ENCODE measurements around the gene MRPL24.
"Not testable (repeated sequence)": the region's sequence is repeated elsewhere in the genome, so short reads cannot be mapped to it uniquely, and the experiment has no call there.

Gene MRPL24

DNA sequence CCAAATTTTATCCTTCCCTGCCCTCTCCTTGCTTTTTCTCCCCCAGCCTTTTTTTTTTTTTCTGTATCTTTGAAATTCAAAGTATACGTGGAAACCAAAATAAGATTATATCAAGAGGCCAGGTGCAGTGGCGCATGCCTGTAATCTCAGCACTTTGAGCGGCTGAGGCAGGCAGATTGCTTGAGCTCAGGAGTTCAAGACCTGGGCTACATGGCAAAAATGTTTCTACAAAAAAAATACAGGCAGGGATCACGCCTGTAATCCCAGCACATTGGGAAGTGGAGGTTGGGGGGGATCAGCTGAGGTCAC, 19.9 kb upstream of the MRPL24 start (continued):
- no peak for TF ChIP-seq ZNF670 (tag by site-specific recombination; IDR thresholded peaks at IDR 0.05; ENCODE audit: low read depth)
- no peak for TF ChIP-seq ZNF24 (tag by site-specific recombination; IDR thresholded peaks at IDR 0.05)
- no peak for TF ChIP-seq ZNF510 (tag by site-specific recombination; IDR thresholded peaks at IDR 0.05; ENCODE audit: insufficient replicate concordance)
- no peak for TF ChIP-seq ZNF223 (tag by site-specific recombination; IDR thresholded peaks at IDR 0.05)
- TF ChIP-seq ZNF324 (tag by site-specific recombination; IDR thresholded peaks at IDR 0.05): no peak
- TF ChIP-seq ZNF621 (tag by site-specific recombination; IDR thresholded peaks at IDR 0.05): no peak

DNA sequence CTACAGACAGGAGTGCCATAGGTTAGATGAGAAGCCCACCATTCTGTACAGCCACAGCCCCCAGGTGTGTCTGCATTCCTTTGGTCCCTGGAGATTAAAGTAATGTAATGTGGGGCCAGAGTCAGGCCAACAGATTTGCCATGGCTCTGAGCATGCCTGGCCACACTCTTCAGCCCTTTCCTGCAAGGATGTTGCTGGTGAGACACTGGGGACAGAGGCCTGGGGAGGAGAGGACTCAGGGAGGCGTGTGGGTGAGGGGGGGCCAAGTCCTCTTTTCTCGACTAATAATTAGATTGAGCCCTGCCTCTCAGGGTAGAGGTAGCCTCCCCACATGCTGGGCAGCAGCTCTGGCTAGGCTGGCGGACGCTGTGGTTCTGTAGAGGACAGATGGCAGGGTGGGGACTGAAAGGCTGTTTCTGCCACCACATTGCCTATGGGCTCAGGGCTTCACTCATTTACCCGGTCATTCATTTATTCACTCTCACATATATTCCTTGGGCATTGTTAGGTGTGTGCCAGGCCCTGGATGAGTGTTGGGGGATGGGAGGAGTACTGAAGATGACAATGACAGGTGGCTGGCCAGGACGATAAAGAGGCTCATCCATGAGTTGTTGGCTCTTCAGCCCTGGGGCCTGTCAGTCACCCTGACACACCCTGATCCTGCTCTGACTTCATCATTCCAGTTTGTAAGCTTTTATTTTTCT, 19.4 kb upstream of the MRPL24 start:
- ChIA-PET POLR2A (interaction anchor here (0.6 kb wide), 1 partner anchor 8 kb away, joined by 10 read pairs; the partner anchor contains the start of gene HDGF), CTCF (interaction anchor here (1.2 to 1.3 kb wide), 3 partner anchors 13 to 71 kb away, joined by 3 to 5 read pairs (median 4); no protein-coding TSS in a partner anchor)
- no peaks in the 10 kb centered on the region for H3K4me1 ChIP-seq (ENCODE audit: control insufficient read depth, insufficient read depth, low read length)

DNA sequence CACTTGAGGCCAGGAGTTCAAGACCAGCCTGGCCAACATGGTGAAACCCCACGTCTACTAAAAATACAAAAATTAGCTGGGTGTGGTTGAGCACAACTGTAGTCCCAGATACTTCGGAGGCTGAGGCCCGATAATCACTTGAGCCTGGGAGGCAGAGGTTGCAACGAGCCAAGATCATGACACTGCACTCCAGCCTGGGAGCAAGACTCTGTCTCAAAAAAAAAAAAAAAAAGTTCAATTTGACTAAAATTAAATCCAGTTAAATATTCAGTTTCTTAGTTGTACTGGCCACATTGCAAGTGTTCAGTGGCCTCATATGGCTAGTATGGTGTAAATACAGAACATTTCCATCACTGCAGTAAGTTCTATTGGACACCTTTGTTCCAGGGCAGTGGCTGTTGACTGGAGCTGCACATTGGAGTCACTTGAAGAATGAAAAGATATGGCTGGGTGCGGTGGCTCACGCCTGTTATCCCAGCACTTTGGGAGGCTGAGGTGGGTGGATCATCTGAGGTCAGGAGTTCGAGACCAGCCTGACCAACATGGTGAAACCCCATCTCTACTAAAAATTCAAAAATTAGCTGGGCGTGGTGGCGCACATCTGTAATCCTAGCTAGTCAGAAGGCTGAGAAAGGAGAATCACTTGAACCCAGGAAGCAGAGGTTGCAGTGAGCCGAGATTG, 16.8 kb upstream of the MRPL24 start:
- not testable (repeated sequence) for H3K36me3 ChIP-seq (ENCODE audit: control insufficient read depth in 2 of 2, insufficient read depth in 1 of 2, low read length in 2 of 2); H3K27ac ChIP-seq (ENCODE audit: extremely low read depth, low read depth, low read length); H3K9me3 ChIP-seq (ENCODE audit: control insufficient read depth, insufficient read depth, low read depth, low read length); H3K4me3 ChIP-seq (ENCODE audit: low read depth, low read length); H3K4me1 ChIP-seq (ENCODE audit: control insufficient read depth, insufficient read depth, low read length)
- ChIA-PET CTCF (interaction anchor here (1.6 kb wide), 1 partner anchor 31 kb away, joined by 9 read pairs; no protein-coding TSS in a partner anchor), POLR2A (interaction anchor here (1.6 to 1.8 kb wide), 2 partner anchors 10 kb away, joined by 6 read pairs; partner anchors contain the start of gene PRCC)

More for the DNA sequence above, 19.4 kb upstream of the MRPL24 start:
- H3K9me3 ChIP-seq (ENCODE audit: control insufficient read depth, insufficient read depth, low read depth, low read length): no peaks in the 10 kb centered on the region
- no peak overlapping the region for H3K27ac ChIP-seq (ENCODE audit: extremely low read depth, low read depth, low read length)
- no peaks in the 10 kb centered on the region for H3K36me3 ChIP-seq (ENCODE audit: control insufficient read depth in 2 of 2, insufficient read depth in 1 of 2, low read length in 2 of 2)
- no peak overlapping the region for H3K4me3 ChIP-seq (ENCODE audit: low read depth, low read length)
- TF ChIP-seq, protein P1, sequence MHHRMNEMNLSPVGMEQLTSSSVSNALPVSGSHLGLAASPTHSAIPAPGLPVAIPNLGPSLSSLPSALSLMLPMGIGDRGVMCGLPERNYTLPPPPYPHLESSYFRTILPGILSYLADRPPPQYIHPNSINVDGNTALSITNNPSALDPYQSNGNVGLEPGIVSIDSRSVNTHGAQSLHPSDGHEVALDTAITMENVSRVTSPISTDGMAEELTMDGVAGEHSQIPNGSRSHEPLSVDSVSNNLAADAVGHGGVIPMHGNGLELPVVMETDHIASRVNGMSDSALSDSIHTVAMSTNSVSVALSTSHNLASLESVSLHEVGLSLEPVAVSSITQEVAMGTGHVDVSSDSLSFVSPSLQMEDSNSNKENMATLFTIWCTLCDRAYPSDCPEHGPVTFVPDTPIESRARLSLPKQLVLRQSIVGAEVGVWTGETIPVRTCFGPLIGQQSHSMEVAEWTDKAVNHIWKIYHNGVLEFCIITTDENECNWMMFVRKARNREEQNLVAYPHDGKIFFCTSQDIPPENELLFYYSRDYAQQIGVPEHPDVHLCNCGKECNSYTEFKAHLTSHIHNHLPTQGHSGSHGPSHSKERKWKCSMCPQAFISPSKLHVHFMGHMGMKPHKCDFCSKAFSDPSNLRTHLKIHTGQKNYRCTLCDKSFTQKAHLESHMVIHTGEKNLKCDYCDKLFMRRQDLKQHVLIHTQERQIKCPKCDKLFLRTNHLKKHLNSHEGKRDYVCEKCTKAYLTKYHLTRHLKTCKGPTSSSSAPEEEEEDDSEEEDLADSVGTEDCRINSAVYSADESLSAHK (tag by site-specific recombination; IDR thresholded peaks at IDR 0.05): no peak
- TF ChIP-seq GLI2 (tag by site-specific recombination; IDR thresholded peaks at IDR 0.05; ENCODE audit: borderline replicate concordance, low read depth) (no peak), ZNF664 (tag by site-specific recombination; IDR thresholded peaks at IDR 0.05) (no peak), ZNF623 (tag by site-specific recombination; IDR thresholded peaks at IDR 0.05) (no peak), ZSCAN23 (tag by site-specific recombination; IDR thresholded peaks at IDR 0.05) (no peak), ZNF121 (tag by site-specific recombination; IDR thresholded peaks at IDR 0.05) (no peak), ZBTB21 (tag by site-specific recombination; IDR thresholded peaks at IDR 0.05) (no peak), ZNF19 (tag by site-specific recombination; IDR thresholded peaks at IDR 0.05; ENCODE audit: low read depth) (no peak)
- TF ChIP-seq, protein P2, sequence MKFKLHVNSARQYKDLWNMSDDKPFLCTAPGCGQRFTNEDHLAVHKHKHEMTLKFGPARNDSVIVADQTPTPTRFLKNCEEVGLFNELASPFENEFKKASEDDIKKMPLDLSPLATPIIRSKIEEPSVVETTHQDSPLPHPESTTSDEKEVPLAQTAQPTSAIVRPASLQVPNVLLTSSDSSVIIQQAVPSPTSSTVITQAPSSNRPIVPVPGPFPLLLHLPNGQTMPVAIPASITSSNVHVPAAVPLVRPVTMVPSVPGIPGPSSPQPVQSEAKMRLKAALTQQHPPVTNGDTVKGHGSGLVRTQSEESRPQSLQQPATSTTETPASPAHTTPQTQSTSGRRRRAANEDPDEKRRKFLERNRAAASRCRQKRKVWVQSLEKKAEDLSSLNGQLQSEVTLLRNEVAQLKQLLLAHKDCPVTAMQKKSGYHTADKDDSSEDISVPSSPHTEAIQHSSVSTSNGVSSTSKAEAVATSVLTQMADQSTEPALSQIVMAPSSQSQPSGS (tag by site-specific recombination; IDR thresholded peaks at IDR 0.05; ENCODE audit: low read depth): no peak

Measured in HEK293 (cell line).